ENCODE data around the gene EGFL7.

Gene EGFL7

DNA sequence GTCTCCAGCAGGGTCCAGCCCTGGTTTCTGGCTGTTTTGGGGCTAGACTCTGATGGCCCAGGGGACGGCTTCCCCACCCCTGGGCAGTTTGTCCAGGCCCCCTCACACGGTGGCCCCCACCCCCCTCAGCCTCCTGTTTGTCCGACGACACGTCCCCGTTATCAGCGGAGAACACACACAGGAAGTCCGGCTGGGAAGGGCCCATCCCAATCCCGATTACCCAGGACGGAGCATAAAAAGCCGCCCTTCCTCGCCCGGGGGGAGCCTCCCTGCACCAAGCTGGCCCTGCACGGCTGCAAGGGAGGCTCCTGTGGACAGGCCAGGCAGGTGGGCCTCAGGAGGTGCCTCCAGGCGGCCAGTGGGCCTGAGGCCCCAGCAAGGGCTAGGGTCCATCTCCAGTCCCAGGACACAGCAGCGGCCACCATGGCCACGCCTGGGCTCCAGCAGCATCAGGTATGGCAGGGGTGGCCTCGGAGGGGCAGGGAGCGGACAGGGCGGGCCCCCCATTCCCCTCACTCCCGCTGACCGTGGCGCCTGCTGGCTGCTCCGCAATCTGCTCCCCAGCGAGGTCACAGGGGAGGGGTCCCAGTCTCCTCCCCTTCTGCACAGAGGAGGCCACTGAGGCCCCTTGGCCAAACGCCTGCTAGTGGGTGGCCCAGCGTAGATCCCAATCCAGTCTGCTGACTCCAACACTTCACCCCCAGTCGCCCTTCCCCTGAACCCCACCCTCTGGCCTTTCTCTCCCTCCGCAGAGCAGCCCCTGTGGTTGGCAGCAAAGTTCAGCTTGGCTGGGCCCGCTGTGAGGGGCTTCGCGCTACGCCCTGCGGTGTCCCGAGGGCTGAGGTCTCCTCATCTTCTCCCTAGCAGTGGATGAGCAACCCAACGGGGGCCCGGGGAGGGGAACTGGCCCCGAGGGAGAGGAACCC lies at the start of gene EGFL7:
EGFL7 (plus strand) TSS at position 261 of the 926 bp plus-strand sequence. CDS start 5,367 bp downstream, outside the sequence.
- DNase-seq: no peak

GRCh38 chr9:136613824-136614371 lies 48.8 kb upstream of the EGFL7 start:
- intact Hi-C loops (cut with DNase I): loop anchor here (10.0 kb wide), 1 partner anchor 69 kb away; the partner anchor contains the start of gene NOTCH1
- DNase-seq: no peak

More for the DNA sequence above, at the start of gene EGFL7:
- intact Hi-C loops (cut with DNase I): no loop called here

DNA sequence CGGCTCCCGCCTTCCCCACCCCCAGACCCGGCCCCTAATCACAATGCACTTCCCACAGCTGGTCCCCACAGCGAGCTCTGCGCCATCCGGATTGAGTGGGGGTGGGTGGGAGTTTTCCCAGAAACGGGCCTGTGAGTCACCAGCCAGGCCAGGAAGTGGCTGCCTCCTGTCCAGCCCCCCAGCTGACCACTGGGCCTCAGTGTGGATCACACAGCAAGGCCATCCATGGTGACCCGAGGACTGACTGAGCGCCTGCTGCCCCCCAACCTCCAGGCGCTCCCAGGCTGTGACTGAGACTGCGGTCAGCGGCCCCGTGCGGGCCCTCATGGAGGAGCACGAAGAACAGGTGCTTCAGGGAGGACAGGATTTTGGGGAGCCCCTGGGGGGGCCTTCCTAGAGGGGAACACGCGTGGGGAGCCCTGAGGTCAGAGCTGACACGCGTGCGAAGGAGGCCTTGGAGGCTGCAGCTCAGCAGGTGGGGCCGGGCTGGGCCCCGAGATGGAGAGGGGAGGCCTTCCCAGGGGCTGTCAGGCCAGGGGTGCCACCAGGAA lies 48.3 kb upstream of the EGFL7 start:
- intact Hi-C loops (cut with DNase I): loop anchor here (10.0 kb wide), 1 partner anchor 70 kb away; the partner anchor contains the start of gene NOTCH1
- DNase-seq: no peak

DNA sequence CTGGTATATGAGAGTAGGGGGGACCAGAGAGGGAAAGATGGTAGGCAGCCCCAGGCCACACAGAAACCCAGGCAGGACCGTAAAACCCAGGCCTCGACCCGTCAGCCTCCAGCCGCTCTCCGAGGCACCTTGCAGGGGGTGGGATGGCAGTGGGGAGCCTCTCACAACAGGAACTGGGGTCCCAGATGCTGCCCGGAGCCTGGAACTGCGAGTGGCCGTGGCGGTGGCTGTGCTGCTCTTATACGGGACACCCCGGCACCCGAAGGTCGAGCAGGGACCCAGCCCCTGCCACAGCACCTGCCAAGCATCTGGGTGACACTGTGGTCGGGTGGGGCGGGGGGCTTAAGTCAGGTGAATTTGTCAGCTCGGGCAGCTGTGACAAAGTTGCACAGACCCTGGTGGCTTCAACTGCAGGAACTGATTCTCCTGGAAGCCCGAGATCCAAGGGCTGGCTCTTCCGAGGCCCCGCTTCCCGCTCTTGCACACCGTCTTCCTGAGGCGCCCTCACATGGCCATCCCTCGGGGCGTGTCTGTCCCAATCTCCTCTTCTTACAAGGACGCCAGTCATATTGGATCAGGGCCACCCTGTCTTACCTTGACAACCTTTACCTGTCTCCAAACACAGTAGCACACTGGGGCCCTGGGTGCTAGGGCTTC lies 47.6 kb upstream of the EGFL7 start:
- intact Hi-C loops (cut with DNase I): loop anchor here (10.0 kb wide), 1 partner anchor 70 kb away; the partner anchor contains the start of gene NOTCH1
- DNase-seq: no peak

- DNase-seq: no peak
- intact Hi-C loops (cut with DNase I): loop anchor here (10.0 kb wide), 1 partner anchor 71 kb away; the partner anchor contains the start of gene NOTCH1
Measured at GRCh38 chr9:136615631-136616306, 46.9 kb upstream of the EGFL7 start.

DNA sequence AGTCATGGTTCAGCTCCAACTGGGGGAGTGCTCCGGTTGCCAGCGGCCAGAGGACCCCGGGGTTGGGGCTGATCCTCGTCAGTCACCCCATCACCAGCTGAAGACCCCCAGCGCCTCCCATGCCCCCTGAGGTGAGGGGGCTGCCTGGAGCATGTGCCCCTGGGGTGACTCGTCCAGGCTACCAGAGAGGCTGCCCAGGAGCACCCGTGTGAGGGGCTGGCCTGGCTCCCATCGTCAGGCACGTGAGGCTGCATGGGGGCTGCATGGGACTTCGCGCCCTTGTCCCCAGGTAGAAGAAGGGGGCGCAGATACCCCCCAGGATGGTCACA lies 46.4 kb upstream of the EGFL7 start:
- no peak for DNase-seq
- intact Hi-C loops (cut with DNase I): loop anchor here (10.0 kb wide), 1 partner anchor 71 kb away; the partner anchor contains the start of gene NOTCH1

- intact Hi-C loops (cut with DNase I): loop anchor here (10.0 kb wide), 1 partner anchor 72 kb away; the partner anchor contains the start of gene NOTCH1
- DNase-seq: no peak
Measured at GRCh38 chr9:136616948-136617695, 45.6 kb upstream of the EGFL7 start.

DNA sequence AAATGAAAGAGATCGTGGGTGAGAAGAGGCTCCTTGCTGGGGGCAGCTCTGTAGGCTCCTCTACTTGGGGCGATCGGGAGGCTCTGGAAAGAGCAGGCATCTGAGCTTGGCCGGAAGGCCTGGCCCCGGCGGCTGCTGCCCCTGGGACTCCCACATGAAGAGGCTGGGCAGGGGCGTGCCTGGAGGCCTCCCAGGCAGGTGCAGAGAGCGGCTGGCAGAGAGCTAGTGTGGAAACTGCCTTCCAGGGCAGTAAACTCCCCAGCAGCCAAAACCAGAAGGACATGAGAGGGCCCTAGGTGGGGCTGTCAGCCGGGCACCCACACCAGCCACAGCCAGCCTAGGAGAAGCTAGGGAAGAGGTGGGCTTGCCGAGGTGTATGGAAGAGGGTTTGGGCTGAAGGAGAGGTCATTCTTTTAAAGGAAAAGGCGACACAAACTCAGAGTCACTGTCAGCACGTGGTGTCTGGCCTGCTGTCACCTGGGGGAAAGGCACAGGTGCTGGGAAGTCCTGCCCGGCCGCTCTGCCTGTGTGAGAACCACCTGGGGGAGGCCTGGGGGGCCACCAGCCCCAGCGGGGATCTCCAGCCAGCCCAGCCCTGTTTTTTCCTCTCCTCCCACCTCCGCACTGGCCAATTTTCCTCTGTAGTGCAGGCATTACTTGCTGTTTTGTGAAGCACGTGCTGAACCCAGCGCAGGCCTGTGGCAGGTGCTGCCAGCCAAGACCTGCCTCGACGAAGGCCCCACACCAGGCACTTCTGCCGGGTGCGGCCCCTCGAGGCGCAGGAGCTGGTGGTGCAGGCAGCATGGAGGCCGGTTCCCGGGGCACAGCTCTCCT lies 44.8 kb upstream of the EGFL7 start:
- DNase-seq: no peak
- intact Hi-C loops (cut with DNase I): loop anchor here (10.0 kb wide), 1 partner anchor 73 kb away; the partner anchor contains the start of gene NOTCH1

DNA sequence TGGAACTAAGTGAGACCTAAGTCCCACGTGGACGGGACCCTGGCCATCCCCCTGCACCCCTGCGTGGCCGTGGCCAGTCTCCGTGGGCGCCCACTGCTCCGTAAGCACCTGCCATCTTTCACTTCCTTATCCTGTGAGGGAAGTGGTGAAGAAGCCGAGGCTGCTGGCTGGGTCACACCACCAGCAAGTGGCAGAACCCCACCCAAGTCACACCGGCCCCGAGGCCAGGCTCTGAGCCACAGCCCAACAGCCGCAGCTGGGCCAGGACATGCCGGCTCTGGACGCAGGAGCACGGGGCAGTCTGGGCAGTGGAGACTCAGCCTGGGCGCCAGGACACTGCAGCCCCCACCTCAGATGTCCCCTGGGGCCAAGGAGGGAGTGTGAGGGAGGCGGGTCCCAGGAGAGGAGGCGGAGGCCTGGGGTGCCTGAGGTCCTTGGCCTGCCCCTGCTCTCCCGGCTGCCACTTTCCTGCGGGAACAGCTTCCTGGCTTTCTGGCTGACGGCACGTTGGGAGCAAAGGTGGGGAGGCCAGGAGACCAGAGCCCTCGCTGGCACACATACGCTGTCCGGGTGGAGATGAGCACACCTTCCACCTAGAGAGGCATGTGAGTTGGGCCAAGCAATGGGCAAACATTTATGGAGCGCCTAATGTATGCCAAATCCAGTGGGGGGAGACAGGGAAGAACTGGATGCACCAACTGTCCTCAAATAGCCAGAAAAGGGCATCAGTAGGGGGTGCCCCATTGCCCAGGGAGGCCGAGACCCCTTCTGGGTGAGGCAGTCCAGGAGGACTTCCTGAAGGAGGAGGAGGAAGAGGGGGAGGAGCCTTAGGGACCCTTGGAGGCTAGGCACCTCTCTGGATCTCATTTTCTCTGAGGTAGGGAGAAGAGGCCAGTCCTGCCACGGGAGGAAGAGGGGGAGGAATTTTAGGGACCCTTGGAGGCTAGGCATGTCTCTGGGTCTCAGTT lies 43.9 kb upstream of the EGFL7 start:
- intact Hi-C loops (cut with DNase I): loop anchor here (10.0 kb wide), 1 partner anchor 74 kb away; the partner anchor contains the start of gene NOTCH1
- no peak for DNase-seq

- peak in 4 of 10 donors; percentile 35 to 91 (median 43) for DNase-seq
Measured at GRCh38 chr9:136619742-136620440, 42.8 kb upstream of the EGFL7 start.

DNA sequence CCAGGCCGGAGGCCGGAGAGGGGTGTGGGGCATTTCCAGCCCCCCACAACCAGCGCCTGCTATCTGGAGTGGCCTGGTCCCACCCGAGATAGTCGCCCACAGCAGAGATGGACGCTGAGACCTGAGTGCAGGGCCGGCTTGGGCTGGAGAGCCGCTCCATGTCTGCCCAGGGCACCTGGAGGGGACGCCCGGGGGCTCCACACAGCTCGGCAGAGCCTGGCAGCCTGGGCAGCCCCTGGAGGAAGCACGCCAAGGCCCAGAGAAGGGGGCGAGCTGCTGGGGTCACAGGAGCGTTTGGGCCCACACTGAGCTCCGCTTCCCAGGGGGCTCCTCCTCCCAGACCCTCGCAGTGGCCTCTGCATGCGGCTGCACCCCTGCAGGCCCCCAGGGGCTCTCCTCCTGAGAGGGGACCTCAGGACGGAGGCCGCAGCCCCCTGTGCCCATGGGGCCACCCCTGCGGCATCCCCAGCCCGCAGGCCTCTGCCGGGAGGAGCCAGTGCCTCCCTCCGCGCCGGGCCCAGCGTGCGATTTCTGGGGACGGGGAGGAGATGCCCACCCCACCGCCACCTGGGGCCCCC lies 42.2 kb upstream of the EGFL7 start:
- intact Hi-C loops (cut with DNase I): no loop called here

More at GRCh38 chr9:136619742-136620440, 42.8 kb upstream of the EGFL7 start:
- intact Hi-C loops (cut with DNase I): loop anchor here (10.0 kb wide), 1 partner anchor 75 kb away; the partner anchor contains the start of gene NOTCH1

DNA sequence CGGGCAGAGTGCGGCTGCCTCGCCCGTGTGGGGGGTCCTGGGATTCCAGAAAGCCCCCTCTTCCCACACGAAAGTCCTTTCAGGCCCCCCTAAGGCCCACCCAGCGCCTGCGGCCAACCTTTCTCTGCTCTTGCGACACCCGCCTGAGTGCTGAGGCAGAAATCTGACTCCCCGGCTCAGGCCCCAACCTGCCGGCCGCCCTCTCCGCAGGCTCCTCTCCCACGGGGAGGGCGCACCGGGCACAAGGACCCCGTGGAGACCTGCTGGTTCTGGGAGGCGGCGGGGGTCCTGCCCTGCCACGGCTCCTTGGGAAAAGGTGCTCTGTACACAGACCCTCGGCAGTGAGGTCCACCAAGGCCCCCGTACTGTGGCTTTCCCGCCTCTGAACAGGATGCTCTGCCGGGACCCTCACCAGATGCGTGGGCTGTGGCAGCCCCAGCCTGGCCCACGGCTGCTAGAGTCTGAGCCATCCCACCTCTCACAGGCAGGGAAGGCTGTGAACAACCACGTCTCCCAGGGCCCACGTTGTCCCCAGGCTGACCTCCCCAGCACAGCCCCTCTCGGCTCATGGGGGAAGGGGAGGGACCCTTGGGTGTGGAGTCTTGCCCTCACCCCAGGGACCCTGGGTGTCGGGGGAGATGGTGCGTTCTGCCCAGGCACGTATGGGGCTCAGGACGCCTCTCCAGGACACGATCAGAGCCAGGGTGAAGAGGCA lies 41.5 kb upstream of the EGFL7 start:
- intact Hi-C loops (cut with DNase I): no loop called here
- DNase-seq: no peak

More for the DNA sequence above, 42.2 kb upstream of the EGFL7 start:
- DNase-seq: no peak

- no peak for DNase-seq
- intact Hi-C loops (cut with DNase I): no loop called here
Measured at GRCh38 chr9:136621734-136622093, 41.0 kb upstream of the EGFL7 start.

GRCh38 chr9:136622538-136622948 lies 40.2 kb upstream of the EGFL7 start:
- intact Hi-C loops (cut with DNase I): no loop called here

More at GRCh38 chr9:136622538-136622948, 40.2 kb upstream of the EGFL7 start:
- DNase-seq: no peak
